Measurements from ENCODE around the gene INPP5A.

DNA sequence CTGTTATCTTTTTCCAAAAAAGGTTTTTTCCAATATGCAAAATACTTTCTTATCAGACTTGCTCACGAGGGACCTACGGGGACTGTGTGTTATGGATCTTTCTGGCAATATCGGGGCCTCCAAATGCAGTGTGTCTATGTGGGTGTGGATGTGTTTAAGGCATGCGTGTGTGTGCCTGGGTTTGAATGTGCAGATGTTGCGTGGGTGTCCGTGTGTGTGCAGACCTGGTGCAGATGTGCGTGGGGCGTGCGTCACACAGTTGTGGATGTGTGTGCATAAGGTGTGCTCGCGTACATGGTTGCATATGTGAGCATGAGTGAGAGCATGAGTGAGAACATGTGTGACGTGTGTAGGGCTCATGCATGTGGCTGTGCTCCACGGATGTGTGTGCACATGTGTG is 228.7 kb downstream of the INPP5A start:
- TF ChIP-seq, protein P1, sequence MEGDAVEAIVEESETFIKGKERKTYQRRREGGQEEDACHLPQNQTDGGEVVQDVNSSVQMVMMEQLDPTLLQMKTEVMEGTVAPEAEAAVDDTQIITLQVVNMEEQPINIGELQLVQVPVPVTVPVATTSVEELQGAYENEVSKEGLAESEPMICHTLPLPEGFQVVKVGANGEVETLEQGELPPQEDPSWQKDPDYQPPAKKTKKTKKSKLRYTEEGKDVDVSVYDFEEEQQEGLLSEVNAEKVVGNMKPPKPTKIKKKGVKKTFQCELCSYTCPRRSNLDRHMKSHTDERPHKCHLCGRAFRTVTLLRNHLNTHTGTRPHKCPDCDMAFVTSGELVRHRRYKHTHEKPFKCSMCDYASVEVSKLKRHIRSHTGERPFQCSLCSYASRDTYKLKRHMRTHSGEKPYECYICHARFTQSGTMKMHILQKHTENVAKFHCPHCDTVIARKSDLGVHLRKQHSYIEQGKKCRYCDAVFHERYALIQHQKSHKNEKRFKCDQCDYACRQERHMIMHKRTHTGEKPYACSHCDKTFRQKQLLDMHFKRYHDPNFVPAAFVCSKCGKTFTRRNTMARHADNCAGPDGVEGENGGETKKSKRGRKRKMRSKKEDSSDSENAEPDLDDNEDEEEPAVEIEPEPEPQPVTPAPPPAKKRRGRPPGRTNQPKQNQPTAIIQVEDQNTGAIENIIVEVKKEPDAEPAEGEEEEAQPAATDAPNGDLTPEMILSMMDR (conservative IDR thresholded peaks at IDR 0.05), result no peak
- no peak for TF ChIP-seq ZFX (IDR thresholded peaks at IDR 0.05)
